Fibroblast of lung (primary cell): ENCODE results near the gene ATP11A.

Experiments used
- CTCF ChIP-seq, 2 donors: IDR thresholded peaks in 1 of 2; conservative IDR thresholded peaks in 1 of 2; 1 replicate in 1 of 2; 2 replicates in 1 of 2; pipeline ENCODE4 v1.5.1; 2011 to 2012; ENCODE audit warnings: low read length in 2 of 2, control low read depth in 1 of 2, inconsistent platforms in 1 of 2, low read depth in 1 of 2, mild to moderate bottlenecking in 1 of 2
- EZH2 ChIP-seq: IDR thresholded peaks from 2 replicates; pipeline ENCODE4 v1.5.1; 2012; ENCODE audit warnings: low read length, control low read depth, mild to moderate bottlenecking; ENCODE audit errors: missing control alignments

DNA sequence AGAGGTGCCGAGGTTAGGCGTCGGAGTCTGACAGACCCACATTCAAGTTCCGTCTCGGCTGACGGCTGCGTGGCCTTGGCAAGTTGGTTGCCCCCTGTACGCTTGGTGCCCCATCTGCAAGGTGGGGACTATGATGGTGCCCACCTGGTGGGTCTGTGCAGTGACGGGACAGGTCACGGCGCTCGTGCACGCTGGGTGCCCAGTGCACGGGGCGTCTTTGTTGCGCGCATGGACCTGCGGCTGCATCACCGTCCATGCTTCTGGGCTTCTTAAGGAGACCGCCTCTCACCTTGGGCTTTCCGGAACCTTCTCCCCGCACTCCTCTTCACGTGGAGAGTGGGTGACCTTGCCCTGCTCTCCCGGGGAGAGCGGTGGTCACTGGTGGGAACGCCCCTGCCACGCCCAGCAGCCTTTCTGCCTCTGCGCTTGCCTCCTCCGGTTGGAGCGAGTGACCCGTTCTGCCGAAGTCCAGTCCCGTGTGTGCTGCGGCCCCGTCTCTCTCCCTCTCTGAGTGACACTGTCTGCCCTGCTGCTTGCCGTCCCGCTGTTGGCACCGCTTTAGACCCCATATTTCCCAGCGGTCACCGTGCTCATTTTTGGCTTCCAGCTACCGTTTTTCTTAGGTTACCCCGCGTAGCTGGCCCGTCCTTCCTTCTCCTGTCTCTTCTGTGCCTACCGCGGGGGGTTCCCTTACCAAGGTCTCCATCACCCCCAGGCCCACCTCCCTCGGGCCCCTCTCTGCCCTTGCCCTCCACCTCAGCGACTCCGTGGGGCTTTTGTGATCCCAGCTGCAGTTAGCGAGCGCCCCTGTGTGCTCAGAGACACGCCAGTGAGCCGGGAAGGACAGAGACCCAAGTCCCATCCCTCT lies 6.4 kb downstream of the ATP11A start:
- no peak for TF ChIP-seq CTCF (conservative IDR thresholded peaks at IDR 0.05 in 1 of 2, IDR thresholded peaks at IDR 0.05 in 1 of 2; ENCODE audit: low read depth in 1 of 2, low read length in 2 of 2)
- no peak for TF ChIP-seq EZH2
